ENCODE results near the gene APBB1IP. TPM values are rescaled to one million over a fixed set of nuclear protein-coding genes. Genes with fewer than 3 reads are reported as not detected.

APBB1IP gene
- total and polyA plus RNA-seq, 2 of the 8 experiments (the other 6 are each of a cell fraction or from before 2014, with no cell fraction given): 0.05 TPM; not detected in 1

DNA sequence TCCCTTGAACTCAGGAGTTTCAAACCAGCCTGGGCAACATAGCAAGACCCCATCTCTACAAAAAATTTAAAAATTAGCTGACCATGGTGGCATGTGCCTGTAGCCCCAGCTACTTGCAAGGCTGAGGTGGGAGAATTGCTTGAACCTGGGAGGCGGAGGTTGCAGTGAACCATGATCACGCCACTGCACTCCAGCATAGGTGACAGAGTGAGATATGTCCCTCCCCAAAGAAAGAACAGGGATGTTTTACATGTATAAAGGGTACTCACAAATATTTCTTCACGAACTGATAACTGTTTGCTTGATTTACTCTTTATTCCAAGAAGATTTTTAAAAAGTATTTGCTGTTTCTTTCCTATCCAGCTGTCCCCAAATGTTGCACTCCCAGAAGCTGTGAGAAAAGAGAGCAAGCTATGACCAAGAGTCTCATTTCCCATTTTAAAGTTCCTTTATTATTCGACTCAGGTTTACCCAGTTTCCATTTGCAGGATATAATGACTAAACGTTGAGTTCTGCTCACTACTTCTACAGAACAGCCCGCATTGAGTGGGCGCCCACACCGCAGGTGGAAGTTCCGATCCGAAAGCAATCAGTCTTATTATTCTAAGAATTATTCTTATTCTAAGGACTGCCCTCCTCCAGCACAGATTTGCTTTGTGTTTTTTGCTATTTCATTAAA is 90.7 kb downstream of the APBB1IP start (continued):
- TF ChIP-seq, protein P1, sequence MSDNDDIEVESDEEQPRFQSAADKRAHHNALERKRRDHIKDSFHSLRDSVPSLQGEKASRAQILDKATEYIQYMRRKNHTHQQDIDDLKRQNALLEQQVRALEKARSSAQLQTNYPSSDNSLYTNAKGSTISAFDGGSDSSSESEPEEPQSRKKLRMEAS (IDR thresholded peaks at IDR 0.05): no peak
- no peak for TF ChIP-seq SRF (IDR thresholded peaks at IDR 0.05; ENCODE audit: low read depth, low read length)

All from H1 (cell line).